ENCODE data around the gene PCSK6.
"Not testable (repeated sequence)": the region's sequence is repeated elsewhere in the genome, so short reads cannot be mapped to it uniquely, and the experiment has no call there.

Gene PCSK6

DNA sequence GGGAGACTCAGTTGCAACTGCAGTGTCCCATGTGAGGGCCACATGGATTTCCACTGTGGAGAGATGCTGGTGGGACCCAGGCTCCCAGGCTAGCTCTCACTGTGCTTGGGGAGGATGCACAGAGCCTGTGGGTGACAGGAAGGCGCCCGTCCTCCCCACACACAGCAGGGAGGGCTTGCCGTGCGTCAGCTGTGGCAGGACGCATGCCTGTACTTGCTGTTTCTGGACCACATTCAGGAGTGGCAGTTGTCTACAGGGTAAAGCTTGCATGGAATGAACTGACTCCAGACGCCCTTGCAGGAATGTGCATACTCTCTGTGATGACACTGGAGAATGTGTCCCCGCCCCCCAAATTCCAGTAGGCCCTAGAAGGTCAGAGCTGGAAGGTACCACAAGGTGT lies 130.6 kb downstream of the PCSK6 start:
- H3K36me3 ChIP-seq (ENCODE audit: control insufficient read depth, low read length): no peaks in the 10 kb centered on the region
- H3K4me2 ChIP-seq (ENCODE audit: low read length): no peak overlapping the region
- no peaks in the 10 kb centered on the region for H3K79me2 ChIP-seq (ENCODE audit: control insufficient read depth, low read length)
- H3K27ac ChIP-seq (ENCODE audit: low read depth, low read length): no peak overlapping the region
- H3K4me1 ChIP-seq (ENCODE audit: control insufficient read depth, low read length): no peaks in the 10 kb centered on the region
- no peaks in the 10 kb centered on the region for H3F3A ChIP-seq (ENCODE audit: control insufficient read depth, insufficient read depth)
- no peak overlapping the region for H3K4me3 ChIP-seq (ENCODE audit: low read length)
- no peaks in the 10 kb centered on the region for H4K20me1 ChIP-seq (ENCODE audit: control insufficient read depth, insufficient read depth, low read depth, low read length)
- H3K9me3 ChIP-seq (ENCODE audit: control insufficient read depth, insufficient read depth, low read length): no peaks in the 10 kb centered on the region
- no peaks in the 10 kb centered on the region for H3K9me2 ChIP-seq (replicated peaks; ENCODE audit: control insufficient read depth, low read length)
- TF ChIP-seq, protein P1, sequence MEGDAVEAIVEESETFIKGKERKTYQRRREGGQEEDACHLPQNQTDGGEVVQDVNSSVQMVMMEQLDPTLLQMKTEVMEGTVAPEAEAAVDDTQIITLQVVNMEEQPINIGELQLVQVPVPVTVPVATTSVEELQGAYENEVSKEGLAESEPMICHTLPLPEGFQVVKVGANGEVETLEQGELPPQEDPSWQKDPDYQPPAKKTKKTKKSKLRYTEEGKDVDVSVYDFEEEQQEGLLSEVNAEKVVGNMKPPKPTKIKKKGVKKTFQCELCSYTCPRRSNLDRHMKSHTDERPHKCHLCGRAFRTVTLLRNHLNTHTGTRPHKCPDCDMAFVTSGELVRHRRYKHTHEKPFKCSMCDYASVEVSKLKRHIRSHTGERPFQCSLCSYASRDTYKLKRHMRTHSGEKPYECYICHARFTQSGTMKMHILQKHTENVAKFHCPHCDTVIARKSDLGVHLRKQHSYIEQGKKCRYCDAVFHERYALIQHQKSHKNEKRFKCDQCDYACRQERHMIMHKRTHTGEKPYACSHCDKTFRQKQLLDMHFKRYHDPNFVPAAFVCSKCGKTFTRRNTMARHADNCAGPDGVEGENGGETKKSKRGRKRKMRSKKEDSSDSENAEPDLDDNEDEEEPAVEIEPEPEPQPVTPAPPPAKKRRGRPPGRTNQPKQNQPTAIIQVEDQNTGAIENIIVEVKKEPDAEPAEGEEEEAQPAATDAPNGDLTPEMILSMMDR (IDR thresholded peaks at IDR 0.05; ENCODE audit: low read depth, low read length, poor library complexity, severe bottlenecking): no peak
- TF ChIP-seq EZH2phosphoT487 (IDR thresholded peaks at IDR 0.05; ENCODE audit: borderline replicate concordance, low read length): no peak
- H3K27me3 ChIP-seq (ENCODE audit: control insufficient read depth, low read length): peaks cover 4% of the 10 kb centered on the region

DNA sequence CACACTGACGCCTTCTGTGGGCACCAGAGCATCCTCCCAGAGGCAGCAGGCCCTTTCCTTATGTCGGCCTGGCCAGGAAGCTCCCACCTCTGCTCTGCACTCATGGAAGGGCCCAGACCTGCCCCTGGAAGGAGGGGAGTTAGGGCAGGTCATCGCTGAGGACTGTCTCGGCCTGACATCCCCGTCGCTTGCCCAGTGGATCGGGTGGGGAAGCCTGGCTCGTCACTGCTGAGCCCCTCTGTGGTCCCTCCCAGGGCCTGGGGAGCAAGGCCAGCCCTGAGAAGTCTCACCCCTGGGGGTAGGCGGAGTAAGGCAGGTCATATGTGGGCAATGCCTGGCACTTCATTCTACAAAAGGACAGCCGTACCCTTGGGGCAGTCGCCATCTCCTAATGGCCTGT lies 131.6 kb downstream of the PCSK6 start:
- Histone ChIP-seq H3K9me2 (replicated peaks; ENCODE audit: control insufficient read depth, low read length) (no peaks in the 10 kb centered on the region), H3K4me1 (ENCODE audit: control insufficient read depth, low read length) (no peaks in the 10 kb centered on the region), H3K4me3 (ENCODE audit: low read length) (no peak overlapping the region), H3K79me2 (ENCODE audit: control insufficient read depth, low read length) (no peaks in the 10 kb centered on the region), H4K20me1 (ENCODE audit: control insufficient read depth, insufficient read depth, low read depth, low read length) (no peaks in the 10 kb centered on the region), H3K27me3 (ENCODE audit: control insufficient read depth, low read length) (peaks cover 6% of the 10 kb centered on the region), H3K36me3 (ENCODE audit: control insufficient read depth, low read length) (no peaks in the 10 kb centered on the region), H3K27ac (ENCODE audit: low read depth, low read length) (no peak overlapping the region), H3K9me3 (ENCODE audit: control insufficient read depth, insufficient read depth, low read length) (no peaks in the 10 kb centered on the region), H3F3A (ENCODE audit: control insufficient read depth, insufficient read depth) (no peaks in the 10 kb centered on the region), H3K4me2 (ENCODE audit: low read length) (no peak overlapping the region)
- no peak for TF ChIP-seq EZH2phosphoT487 (IDR thresholded peaks at IDR 0.05; ENCODE audit: borderline replicate concordance, low read length)
- TF ChIP-seq, protein P1 (IDR thresholded peaks at IDR 0.05; ENCODE audit: low read depth, low read length, poor library complexity, severe bottlenecking): no peak

DNA sequence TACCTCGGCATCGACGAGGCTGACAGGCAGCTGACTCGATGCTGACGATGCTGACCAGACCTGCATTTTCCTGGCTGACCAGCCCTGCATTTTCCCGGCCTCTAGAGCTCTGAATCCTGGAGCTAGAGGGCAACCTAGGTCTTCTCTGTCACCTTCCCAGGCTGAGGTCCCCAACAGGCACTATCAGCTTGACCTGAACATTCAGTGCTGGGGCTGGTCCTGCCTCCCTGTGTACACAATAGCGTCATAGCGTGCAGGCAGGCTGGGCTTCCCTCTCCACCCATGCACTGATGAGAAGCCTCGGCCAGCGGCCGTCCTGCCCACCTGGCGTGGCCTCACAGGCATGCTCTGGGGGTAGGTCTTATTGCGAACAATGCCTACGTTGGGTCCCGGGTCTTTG lies 132.2 kb downstream of the PCSK6 start:
- Histone ChIP-seq H3K79me2 (ENCODE audit: control insufficient read depth, low read length) (no peaks in the 10 kb centered on the region), H3F3A (ENCODE audit: control insufficient read depth, insufficient read depth) (no peaks in the 10 kb centered on the region), H3K4me1 (ENCODE audit: control insufficient read depth, low read length) (no peaks in the 10 kb centered on the region), H3K4me3 (ENCODE audit: low read length) (no peak overlapping the region), H3K4me2 (ENCODE audit: low read length) (no peak overlapping the region), H3K9me3 (ENCODE audit: control insufficient read depth, insufficient read depth, low read length) (no peaks in the 10 kb centered on the region), H4K20me1 (ENCODE audit: control insufficient read depth, insufficient read depth, low read depth, low read length) (no peaks in the 10 kb centered on the region), H3K27ac (ENCODE audit: low read depth, low read length) (no peak overlapping the region), H3K27me3 (ENCODE audit: control insufficient read depth, low read length) (peaks cover 6% of the 10 kb centered on the region), H3K36me3 (ENCODE audit: control insufficient read depth, low read length) (no peaks in the 10 kb centered on the region), H3K9me2 (replicated peaks; ENCODE audit: control insufficient read depth, low read length) (no peaks in the 10 kb centered on the region)
- TF ChIP-seq EZH2phosphoT487 (IDR thresholded peaks at IDR 0.05; ENCODE audit: borderline replicate concordance, low read length): no peak

DNA sequence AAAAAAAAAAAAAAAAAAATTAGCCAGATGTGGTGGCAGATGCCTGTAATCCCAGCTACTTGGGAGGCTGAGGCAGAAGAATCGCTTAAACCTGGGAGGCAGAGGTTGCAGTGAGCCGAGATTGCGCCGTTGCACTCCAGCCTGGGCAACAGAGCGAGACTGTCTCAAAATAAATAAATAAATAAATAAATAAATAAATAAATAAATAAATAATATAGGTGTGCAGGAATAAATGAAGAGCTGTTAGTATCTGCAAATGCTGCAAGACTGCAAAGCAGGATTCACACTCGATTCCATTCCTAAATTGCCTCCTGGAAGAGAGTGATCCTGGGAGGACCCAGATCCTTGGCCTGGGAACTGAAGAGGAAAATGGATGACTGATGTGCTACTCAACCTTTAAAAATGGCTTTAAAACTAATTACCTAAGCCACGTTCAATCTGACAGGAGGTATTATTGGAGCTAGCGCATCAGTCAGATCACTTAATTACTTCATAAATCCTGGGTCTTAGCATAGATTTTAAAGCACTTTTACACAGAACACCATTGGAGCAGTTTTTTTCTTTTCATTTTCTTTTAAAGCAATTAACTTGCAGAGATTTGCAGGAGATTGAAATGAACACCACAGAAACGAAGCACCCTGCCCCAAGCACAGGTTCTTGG lies 132.9 kb downstream of the PCSK6 start:
- not testable (repeated sequence) for H3F3A ChIP-seq (ENCODE audit: control insufficient read depth, insufficient read depth); H3K4me2 ChIP-seq (ENCODE audit: low read length); H3K9me3 ChIP-seq (ENCODE audit: control insufficient read depth, insufficient read depth, low read length); H3K4me1 ChIP-seq (ENCODE audit: control insufficient read depth, low read length); H3K79me2 ChIP-seq (ENCODE audit: control insufficient read depth, low read length); H3K9me2 ChIP-seq (replicated peaks; ENCODE audit: control insufficient read depth, low read length); H3K36me3 ChIP-seq (ENCODE audit: control insufficient read depth, low read length); H4K20me1 ChIP-seq (ENCODE audit: control insufficient read depth, insufficient read depth, low read depth, low read length); H3K27me3 ChIP-seq (ENCODE audit: control insufficient read depth, low read length); H3K27ac ChIP-seq (ENCODE audit: low read depth, low read length); H3K4me3 ChIP-seq (ENCODE audit: low read length)
